NB4 (cell line): Measurements from ENCODE around the gene PHPT1.

Source experiments
- DNase-seq: peaks from one replicate; pipeline ENCODE4 v3.0.0; 2010; ENCODE audit warnings: low read depth
- H3K4me3 ChIP-seq: one replicate; pipeline ENCODE4 v1.5.1; 2011; ENCODE audit warnings: mild to moderate bottlenecking, low read depth, low read length, moderate library complexity
- CTCF ChIP-seq: IDR thresholded peaks from one replicate; pipeline ENCODE4 v1.5.1; 2012; ENCODE audit warnings: low read depth, low read length
- MYC ChIP-seq: IDR thresholded peaks from 2 replicates; pipeline ENCODE4 v1.6.1; 2011; ENCODE audit warnings: low read depth, low read length
- POLR2A ChIP-seq: IDR thresholded peaks from 2 replicates; pipeline ENCODE4 v1.6.1; 2011; ENCODE audit warnings: mild to moderate bottlenecking; ENCODE audit not compliant: insufficient read length; ENCODE audit errors: extremely low read depth
- TF ChIP-seq, protein P1 (sequence below): IDR thresholded peaks from 2 replicates; pipeline ENCODE4 v1.6.1; 2011; ENCODE audit warnings: low read depth, low read length

PHPT1 gene

DNA sequence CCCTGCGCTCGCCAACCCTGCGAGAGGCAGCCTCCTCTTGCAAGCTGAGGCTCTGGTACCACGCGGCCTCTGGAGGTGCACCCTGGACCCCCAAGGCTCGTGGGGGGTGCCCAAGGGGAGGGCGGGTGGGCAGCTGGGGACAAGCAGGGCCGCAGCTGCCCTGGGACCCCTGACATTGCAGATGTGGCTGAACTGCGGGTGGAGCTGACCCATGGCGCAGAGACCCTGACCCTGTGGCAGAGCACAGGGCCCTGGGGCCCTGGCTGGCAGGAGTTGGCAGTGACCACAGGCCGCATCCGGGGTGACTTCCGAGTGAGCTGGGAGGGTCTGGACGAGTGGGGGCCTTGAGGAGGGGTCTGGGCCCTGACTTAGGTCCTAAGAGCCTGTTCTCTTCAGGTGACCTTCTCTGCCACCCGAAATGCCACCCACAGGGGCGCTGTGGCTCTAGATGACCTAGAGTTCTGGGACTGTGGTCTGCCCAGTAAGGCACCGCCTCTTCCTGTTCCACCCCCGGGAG lies 4.4 kb downstream of the PHPT1 start:
- no peak for TF ChIP-seq POLR2A
- TF ChIP-seq CTCF = no peak
- TF ChIP-seq MYC = no peak
- TF ChIP-seq, protein P1, sequence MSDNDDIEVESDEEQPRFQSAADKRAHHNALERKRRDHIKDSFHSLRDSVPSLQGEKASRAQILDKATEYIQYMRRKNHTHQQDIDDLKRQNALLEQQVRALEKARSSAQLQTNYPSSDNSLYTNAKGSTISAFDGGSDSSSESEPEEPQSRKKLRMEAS = no peak
- no peak for DNase-seq
- H3K4me3 ChIP-seq = no peak overlapping the region

DNA sequence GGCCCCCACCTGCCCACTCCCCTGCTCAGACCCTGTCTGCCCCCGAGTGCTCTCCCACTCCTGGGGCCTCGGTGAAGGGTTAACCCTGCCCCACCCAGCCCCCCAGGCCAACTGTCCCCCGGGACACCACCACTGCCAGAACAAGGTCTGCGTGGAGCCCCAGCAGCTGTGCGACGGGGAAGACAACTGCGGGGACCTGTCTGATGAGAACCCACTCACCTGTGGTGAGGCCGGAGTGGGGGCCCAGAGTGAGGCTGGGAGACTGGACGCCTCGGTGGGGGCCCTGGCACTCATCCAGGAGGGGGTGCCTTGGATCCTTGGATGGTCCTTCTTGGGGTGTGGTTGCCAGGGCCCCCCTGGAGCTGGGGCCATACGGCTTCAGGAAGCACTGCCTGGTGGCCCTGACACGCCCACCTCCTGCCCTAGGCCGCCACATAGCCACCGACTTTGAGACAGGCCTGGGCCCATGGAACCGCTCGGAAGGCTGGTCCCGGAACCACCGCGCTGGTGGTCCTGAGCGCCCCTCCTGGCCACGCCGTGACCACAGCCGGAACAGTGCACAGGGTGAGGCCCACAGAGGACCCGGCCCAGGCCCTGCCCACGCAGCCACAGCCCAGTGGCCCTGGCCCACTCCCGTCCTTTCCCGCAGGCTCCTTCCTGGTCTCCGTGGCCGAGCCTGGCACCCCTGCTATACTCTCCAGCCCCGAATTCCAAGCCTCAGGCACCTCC lies 5.1 kb downstream of the PHPT1 start:
- DNase-seq = no peak
- TF ChIP-seq POLR2A = no peak
- no peak for TF ChIP-seq CTCF
- H3K4me3 ChIP-seq = no peak overlapping the region

- DNase-seq = no peak
- no peak overlapping the region for H3K4me3 ChIP-seq
- TF ChIP-seq MYC (no peak), CTCF (no peak), POLR2A (no peak)
- TF ChIP-seq, protein P1 = no peak
Measured at GRCh38 chr9:136854842-136855460, 5.7 kb downstream of the PHPT1 start.

- no peak for DNase-seq
- TF ChIP-seq POLR2A = no peak
- TF ChIP-seq, protein P1 = no peak
- no peak for TF ChIP-seq CTCF
- TF ChIP-seq MYC = no peak
- no peak overlapping the region for H3K4me3 ChIP-seq
Measured at GRCh38 chr9:136855461-136856078, 6.4 kb downstream of the PHPT1 start.

DNA sequence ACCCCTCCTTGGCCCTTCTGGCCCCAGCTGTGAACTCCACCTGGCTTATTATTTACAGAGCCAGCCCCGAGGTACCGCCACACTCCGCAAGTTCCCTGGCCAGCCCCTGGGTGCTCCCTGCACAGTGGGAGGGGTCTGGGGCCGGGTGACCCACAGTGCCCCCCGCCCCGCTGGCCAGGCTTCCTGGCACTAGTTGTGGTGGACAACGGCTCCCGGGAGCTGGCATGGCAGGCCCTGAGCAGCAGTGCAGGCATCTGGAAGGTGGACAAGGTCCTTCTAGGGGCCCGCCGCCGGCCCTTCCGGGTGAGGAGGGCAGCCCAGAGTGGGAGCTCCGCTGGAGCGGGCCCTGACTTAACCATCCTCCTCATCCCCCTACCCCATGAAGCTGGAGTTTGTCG lies 6.9 kb downstream of the PHPT1 start:
- no peak overlapping the region for H3K4me3 ChIP-seq
- no peak for DNase-seq
- no peak for TF ChIP-seq CTCF
- no peak for TF ChIP-seq POLR2A
- TF ChIP-seq, protein P1 = no peak
- no peak for TF ChIP-seq MYC
